HepG2 (cell line): ENCODE results near the gene BCAR3.

Source experiments
- GTF2F1 ChIP-seq: fragments of 150-350 bp; IDR thresholded peaks from 2 replicates; pipeline ENCODE4 v1.6.1; 2014; ENCODE audit warnings: low read length
- MEIS2 ChIP-seq: sonication (generic); formaldehyde crosslinking; IDR thresholded peaks from 2 replicates; pipeline ENCODE4 v1.9.0; 2021; ENCODE audit warnings: mild to moderate bottlenecking, missing genetic modification reagents
- POLR2AphosphoS5 ChIP-seq: IDR thresholded peaks from 2 replicates; pipeline ENCODE4 v1.6.1; 2012; ENCODE audit warnings: low read depth, low read length
- SMAD9 ChIP-seq: sonication (generic); formaldehyde crosslinking; IDR thresholded peaks from 2 replicates; pipeline ENCODE4 v1.5.1; 2020; ENCODE audit warnings: mild to moderate bottlenecking, missing genetic modification reagents
- ZNF775 ChIP-seq: sonication (generic); formaldehyde crosslinking; IDR thresholded peaks from 2 replicates; pipeline ENCODE4 v1.4.0; 2020; ENCODE audit warnings: missing genetic modification reagents, mild to moderate bottlenecking, moderate library complexity, borderline replicate concordance
- ZNF792 ChIP-seq: IDR thresholded peaks from 2 replicates; pipeline ENCODE4 v1.6.1; 2016

GRCh38 chr1:93668121-93668520 is 13.5 kb downstream of the BCAR3 start:
- TF ChIP-seq SMAD9 (no peak), ZNF792 (CRISPR knock-in tag) (no peak), POLR2AphosphoS5 (no peak), ZNF775 (CRISPR knock-in tag) (no peak), GTF2F1 (no peak), MEIS2 (CRISPR knock-in tag) (no peak)
